K562 (cell line): Measurements from ENCODE around the gene ATP6V1F. TPM values are rescaled to one million over a fixed set of nuclear protein-coding genes. Genes with fewer than 3 reads are reported as not detected.

Experiments used
- ARID2 ChIP-seq: fragments of 450-650 bp; IDR thresholded peaks from 2 replicates; pipeline ENCODE4 v1.6.1; 2017; ENCODE audit warnings: antibody characterized with exemption, mild to moderate bottlenecking
- EGR1 ChIP-seq: fragments of 450-650 bp; conservative IDR thresholded peaks from 2 replicates; pipeline ENCODE4 v1.6.1; 2017; ENCODE audit warnings: mild to moderate bottlenecking
- HDGF ChIP-seq: fragments of 450-650 bp; IDR thresholded peaks from 2 replicates; pipeline ENCODE4 v1.6.1; 2016
- HNRNPL ChIP-seq: fragments of 200-400 bp; formaldehyde crosslinking; IDR thresholded peaks from 2 replicates; pipeline ENCODE4 v1.6.1; 2017; ENCODE audit warnings: low read depth, mild to moderate bottlenecking, low read length
- HNRNPUL1 ChIP-seq: fragments of 200-400 bp; formaldehyde crosslinking; IDR thresholded peaks from 2 replicates; pipeline ENCODE4 v1.6.1; 2017; ENCODE audit warnings: low read length
- MAZ ChIP-seq, 2 experiments: fragments of 450-650 bp in 1 of 2; sonication (generic) in 1 of 2; formaldehyde crosslinking; IDR thresholded peaks in 1 of 2; conservative IDR thresholded peaks in 1 of 2; 2 replicates each; pipeline versions ENCODE4 v1.4.0 to v1.5.0; 2020; ENCODE audit warnings: mild to moderate bottlenecking in 1 of 2, missing genetic modification reagents in 1 of 2
- NR2C1 ChIP-seq, 2 experiments: fragments of 450-650 bp; IDR thresholded peaks; 2 replicates each; pipeline ENCODE4 v1.6.1; 2017; ENCODE audit warnings: mild to moderate bottlenecking in 2 of 2, antibody characterized with exemption in 1 of 2, inconsistent platforms in 1 of 2, missing compliant biosample characterization in 1 of 2, missing genetic modification characterization in 1 of 2
- NR2C2 ChIP-seq, 2 experiments: fragments of 200-800 bp in 1 of 2; sonication (Bioruptor generic) in 1 of 2; sonication (generic) in 1 of 2; formaldehyde crosslinking in 1 of 2; IDR thresholded peaks; 2 replicates each; pipeline versions ENCODE4 v1.6.1 to v1.8.0; 2016 to 2022; ENCODE audit warnings: mild to moderate bottlenecking in 1 of 2, missing compliant biosample characterization in 1 of 2, missing genetic modification characterization in 1 of 2, missing genetic modification reagents in 1 of 2
- NR4A1 ChIP-seq, 2 experiments: fragments of 250-450 bp in 1 of 2; fragments of 450-650 bp in 1 of 2; sonication (Bioruptor Pico) in 1 of 2; IDR thresholded peaks; 2 replicates each; pipeline versions ENCODE4 v1.4.0 to v1.6.1; 2016 to 2020; ENCODE audit warnings: mild to moderate bottlenecking in 2 of 2, missing compliant biosample characterization in 1 of 2, missing genetic modification characterization in 1 of 2, moderate library complexity in 1 of 2
- POLR2B ChIP-seq: fragments of 450-650 bp; IDR thresholded peaks from 2 replicates; pipeline ENCODE4 v1.6.1; 2018; ENCODE audit warnings: low read depth; ENCODE audit not compliant: partially characterized antibody
- SREBF2 ChIP-seq: sonication (generic); formaldehyde crosslinking; IDR thresholded peaks from 2 replicates; pipeline ENCODE4 v1.4.0; 2020; ENCODE audit warnings: mild to moderate bottlenecking, missing genetic modification reagents
- TAL1 ChIP-seq: fragments of 450-650 bp; IDR thresholded peaks from 2 replicates; pipeline ENCODE4 v1.6.1; 2016; ENCODE audit warnings: mild to moderate bottlenecking
- TBL1XR1 ChIP-seq, 2 experiments: IDR thresholded peaks; 2 replicates each; pipeline ENCODE4 v1.6.1; 2012; ENCODE audit warnings: improper control_type of control experiment in 2 of 2, low read length in 2 of 2, mild to moderate bottlenecking in 1 of 2
- TCFL5 ChIP-seq: fragments of 250-450 bp; sonication (Bioruptor Pico); conservative IDR thresholded peaks from 2 replicates; pipeline ENCODE4 v1.6.1; 2021; ENCODE audit warnings: mild to moderate bottlenecking, moderate library complexity, matching md5 sums
- ZBTB17 ChIP-seq: fragments of 450-650 bp; formaldehyde crosslinking; IDR thresholded peaks from 2 replicates; pipeline ENCODE4 v1.4.0; 2020; ENCODE audit warnings: mild to moderate bottlenecking
- ZNF280A ChIP-seq: fragments of 450-650 bp; IDR thresholded peaks from 2 replicates; pipeline ENCODE4 v1.6.1; 2018; ENCODE audit warnings: mild to moderate bottlenecking, low read depth; ENCODE audit not compliant: partially characterized antibody
- ZNF3 ChIP-seq: fragments of 250-450 bp; sonication (Bioruptor Pico); IDR thresholded peaks from 2 replicates; pipeline ENCODE4 v1.5.0; 2021; ENCODE audit warnings: mild to moderate bottlenecking, moderate library complexity
- ZNF431 ChIP-seq: sonication (generic); formaldehyde crosslinking; IDR thresholded peaks from 2 replicates; pipeline ENCODE4 v1.8.0; 2022; ENCODE audit warnings: mild to moderate bottlenecking, missing genetic modification reagents
- ZNF518B ChIP-seq: fragments of 250-450 bp; sonication (Bioruptor Pico); IDR thresholded peaks from 2 replicates; pipeline ENCODE4 v1.5.0; 2021; ENCODE audit warnings: mild to moderate bottlenecking, moderate library complexity
- polyA plus RNA-seq, 8 experiments: library from polyadenylated mRNA; depleted of rRNA in 4 of 8; stranded (reverse) in 5 of 8; unstranded in 3 of 8; fragments of >200 nt; fragmentation: Nextera tagmentation in 2 of 8; fragmentation: Illumina TruSeq in 1 of 8; extraction: Ambion mirVana in 2 of 8; extraction: Trizol in 1 of 8; gene quantifications; 2 replicates each; pipeline versions ENCODE4 v1.2.1 to v1.2.3, GENCODE V29; 2011 to 2014; ENCODE audit warnings: inconsistent platforms in 1 of 8, missing spikeins in 1 of 8
- total RNA-seq, 7 experiments: library from RNA; depleted of rRNA in 6 of 7; stranded (reverse); fragments of >200 nt in 6 of 7; fragmentation: Illumina TruSeq in 2 of 7; extraction: Trizol in 2 of 7; gene quantifications; 2 replicates each; pipeline versions ENCODE4 v1.2.1 to v1.2.3, GENCODE V29; 2011 to 2021; ENCODE audit warnings: low replicate concordance in 1 of 7

ATP6V1F gene
- total and polyA plus RNA-seq, 9 of the 15 experiments (the other 6 are each of a cell fraction or from before 2014, with no cell fraction given) = 206 to 1,123 (median 542) TPM

- TF ChIP-seq NR2C2 (CRISPR knock-in tag; IDR thresholded peaks at IDR 0.05) = no peak
- peak; percentile 0; the same call in 1 of the 2 replicates for TF ChIP-seq NR2C2 (tag; IDR thresholded peaks at IDR 0.05)
- no peak for TF ChIP-seq ARID2
- no peak for TF ChIP-seq SREBF2 (CRISPR knock-in tag)
- no peak for TF ChIP-seq TAL1
- TF ChIP-seq EGR1 = no peak
- TF ChIP-seq TCFL5 (CRISPR knock-in tag) = no peak
- TF ChIP-seq NR2C1 (IDR thresholded peaks at IDR 0.05) = no peak
- TF ChIP-seq NR2C1 (tag; IDR thresholded peaks at IDR 0.05) = no peak; the same call in 1 of the 2 replicates
- peak in 1 of 2 experiments; percentile 36; a peak in 1 of 4 replicates for TF ChIP-seq MAZ (CRISPR knock-in tag; conservative IDR thresholded peaks at IDR 0.05 in 1 of 2, IDR thresholded peaks at IDR 0.05 in 1 of 2)
- TF ChIP-seq ZNF280A = no peak
- peak; percentile 9 for TF ChIP-seq POLR2B
- no peak for TF ChIP-seq ZBTB17 (CRISPR knock-in tag)
- no peak for TF ChIP-seq HNRNPUL1
- TF ChIP-seq ZNF3 (CRISPR knock-in tag) = no peak
- TF ChIP-seq ZNF431 (CRISPR knock-in tag) = no peak
- no peak for TF ChIP-seq ZNF518B (CRISPR knock-in tag)
- TF ChIP-seq TBL1XR1 (IDR thresholded peaks at IDR 0.05; ENCODE audit: low read length in 2 of 2) = no peak
- no peak for TF ChIP-seq HNRNPL
- peak; percentile 68; the same call in 1 of the 2 replicates for TF ChIP-seq HDGF
- TF ChIP-seq NR4A1 (CRISPR knock-in tag; IDR thresholded peaks at IDR 0.05) = 0 out of 2 replicates have a peak, but pooled peaks have one; percentile 48
- no peak for TF ChIP-seq NR4A1 (tag; IDR thresholded peaks at IDR 0.05)
Measured at GRCh38 chr7:128827971-128828711, 34.5 kb upstream of the ATP6V1F start (continued).
